Uterus (tissue), 4 donors: Measurements from ENCODE around the gene TBRG4. TPM values are rescaled to one million over a fixed set of nuclear protein-coding genes. Genes with fewer than 3 reads are reported as not detected.

Experiments
- DNase-seq, 2 donors: peaks; one replicate each; pipeline ENCODE4 v3.0.0-alpha.2; 2019 to 2020
- H3K27ac ChIP-seq, 2 donors: fragments of 200-600 bp; sonication (generic); 1 replicate in 1 of 2; 2 replicates in 1 of 2; pipeline ENCODE4 v1.5.1; 2016 to 2018
- H3K27me3 ChIP-seq, 2 donors: fragments of 200-600 bp; sonication (generic); one replicate each; pipeline ENCODE4 v1.5.1; 2018 to 2019; ENCODE audit warnings: control low read depth in 1 of 2
- H3K36me3 ChIP-seq, 2 donors: fragments of 200-600 bp; sonication (generic); one replicate each; pipeline ENCODE4 v1.5.1; 2019; ENCODE audit warnings: control low read depth in 1 of 2
- H3K4me1 ChIP-seq, 2 donors: fragments of 200-600 bp; sonication (generic); one replicate each; pipeline ENCODE4 v1.5.1; 2018 to 2019; ENCODE audit warnings: control low read depth in 1 of 2
- H3K4me3 ChIP-seq, 2 donors: fragments of 200-600 bp; sonication (generic); 1 replicate in 1 of 2; 2 replicates in 1 of 2; pipeline ENCODE4 v1.5.1; 2018 to 2019; ENCODE audit warnings: mild to moderate bottlenecking in 1 of 2
- H3K9me3 ChIP-seq, 2 donors: fragments of 200-600 bp; sonication (generic); one replicate each; pipeline ENCODE4 v1.5.1; 2019; ENCODE audit warnings: control low read depth in 1 of 2
- POLR2A ChIP-seq, 2 donors: fragments of 450-650 bp; IDR thresholded peaks; one replicate each; pipeline ENCODE4 v1.6.1; 2016; ENCODE audit warnings: antibody characterized with exemption in 2 of 2, mild to moderate bottlenecking in 1 of 2, moderate library complexity in 1 of 2
- intact Hi-C: fragments of 100-400 bp; cut with DNase I; formaldehyde crosslinking; loops from one replicate; pipeline ENCODE4 v1.15.1; 2023; ENCODE audit warnings: low total_unique reads
- total RNA-seq, 4 donors: library from RNA; depleted of rRNA in 3 of 4; stranded (reverse); fragments of >200 nt in 3 of 4; gene quantifications; one replicate each; pipeline versions ENCODE4 v1.1.0 to v1.2.4, GENCODE V29; 2014 to 2023
- TF ChIP-seq, protein P1 (sequence below), 4 experiments: fragments of 200-600 bp in 2 of 4; fragments of 450-650 bp in 2 of 4; sonication (generic) in 2 of 4; IDR thresholded peaks; one replicate each; pipeline ENCODE4 v1.5.1; 2016 to 2019; ENCODE audit warnings: antibody characterized with exemption in 4 of 4, mild to moderate bottlenecking in 2 of 4, moderate library complexity in 1 of 4
- donor health status: DM: yes; HTN: yes; CAD: no.

Gene TBRG4
- total RNA-seq, 4 donors from 2014 or later = 7.4 to 51.2 (median 42.5) TPM

DNA sequence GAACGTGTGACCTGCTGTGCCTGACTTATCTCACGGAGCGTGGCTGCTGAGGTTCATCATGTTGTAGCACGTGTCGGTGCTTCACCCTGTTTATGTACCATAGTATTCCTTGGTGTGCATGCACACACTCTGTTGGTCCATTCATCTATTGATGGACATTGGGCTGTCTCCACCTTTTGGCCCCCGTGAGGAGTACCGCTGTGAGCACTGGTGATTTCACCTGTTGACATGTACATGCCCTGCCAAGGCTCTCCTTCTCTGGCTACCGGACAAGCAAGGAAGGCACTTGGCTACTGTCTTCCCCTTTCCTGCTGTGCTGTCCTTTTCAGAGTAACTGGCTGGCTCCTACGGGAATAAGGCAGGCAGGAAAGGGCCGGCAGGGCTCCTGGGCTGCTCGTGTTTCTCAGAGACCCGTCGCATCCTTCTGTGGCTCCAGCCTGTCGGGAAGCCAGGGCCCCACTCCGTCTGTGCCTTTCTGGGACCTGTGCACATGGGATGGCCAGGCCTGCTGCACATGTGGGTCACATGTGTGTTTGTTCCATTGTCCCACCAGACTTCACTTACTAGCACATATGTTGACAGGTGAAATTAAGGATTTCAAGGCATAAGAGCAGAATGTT, 17.8 kb upstream of the TBRG4 start:
- intact Hi-C loops = no loop called here
- Histone ChIP-seq H3K27me3 (no peaks in the 10 kb centered on the region), H3K9me3 (no peaks in the 10 kb centered on the region), H3K36me3 (no peaks in the 10 kb centered on the region), H3K4me3 (no peak overlapping the region), H3K4me1 (no peaks in the 10 kb centered on the region), H3K27ac (no peak overlapping the region)
- TF ChIP-seq, protein P1, sequence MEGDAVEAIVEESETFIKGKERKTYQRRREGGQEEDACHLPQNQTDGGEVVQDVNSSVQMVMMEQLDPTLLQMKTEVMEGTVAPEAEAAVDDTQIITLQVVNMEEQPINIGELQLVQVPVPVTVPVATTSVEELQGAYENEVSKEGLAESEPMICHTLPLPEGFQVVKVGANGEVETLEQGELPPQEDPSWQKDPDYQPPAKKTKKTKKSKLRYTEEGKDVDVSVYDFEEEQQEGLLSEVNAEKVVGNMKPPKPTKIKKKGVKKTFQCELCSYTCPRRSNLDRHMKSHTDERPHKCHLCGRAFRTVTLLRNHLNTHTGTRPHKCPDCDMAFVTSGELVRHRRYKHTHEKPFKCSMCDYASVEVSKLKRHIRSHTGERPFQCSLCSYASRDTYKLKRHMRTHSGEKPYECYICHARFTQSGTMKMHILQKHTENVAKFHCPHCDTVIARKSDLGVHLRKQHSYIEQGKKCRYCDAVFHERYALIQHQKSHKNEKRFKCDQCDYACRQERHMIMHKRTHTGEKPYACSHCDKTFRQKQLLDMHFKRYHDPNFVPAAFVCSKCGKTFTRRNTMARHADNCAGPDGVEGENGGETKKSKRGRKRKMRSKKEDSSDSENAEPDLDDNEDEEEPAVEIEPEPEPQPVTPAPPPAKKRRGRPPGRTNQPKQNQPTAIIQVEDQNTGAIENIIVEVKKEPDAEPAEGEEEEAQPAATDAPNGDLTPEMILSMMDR (IDR thresholded peaks at IDR 0.05) = no peak
- DNase-seq = no peak

DNA sequence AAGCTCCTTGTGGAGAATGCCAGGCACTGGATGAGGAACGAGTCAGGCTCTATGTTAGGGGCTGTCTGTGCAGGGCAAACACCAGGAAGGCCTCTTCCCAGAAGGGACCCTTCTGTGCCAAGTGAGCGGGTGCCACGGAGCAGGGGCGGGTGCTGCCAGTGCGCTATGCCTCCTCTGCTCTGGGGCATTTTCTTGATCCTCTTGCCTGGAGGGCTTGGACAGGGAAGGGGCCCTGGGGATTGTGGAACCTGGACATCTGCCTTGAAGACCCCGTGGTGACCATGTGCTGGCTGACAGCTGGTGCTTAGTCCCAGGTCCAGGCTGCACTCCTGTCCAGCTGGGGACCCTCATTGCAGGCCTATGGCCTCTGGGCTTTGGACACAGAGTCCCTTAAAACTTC, 15.4 kb upstream of the TBRG4 start:
- no peak for DNase-seq
- H3K27ac ChIP-seq = no peak overlapping the region
- no peak overlapping the region for H3K4me3 ChIP-seq
- H3K36me3 ChIP-seq = no peaks in the 10 kb centered on the region
- intact Hi-C loops = no loop called here
- no peaks in the 10 kb centered on the region for H3K27me3 ChIP-seq
- no peaks in the 10 kb centered on the region for H3K4me1 ChIP-seq
- H3K9me3 ChIP-seq = no peaks in the 10 kb centered on the region
- no peak for TF ChIP-seq POLR2A (IDR thresholded peaks at IDR 0.05)
- TF ChIP-seq, protein P1 (IDR thresholded peaks at IDR 0.05) = no peak

DNA sequence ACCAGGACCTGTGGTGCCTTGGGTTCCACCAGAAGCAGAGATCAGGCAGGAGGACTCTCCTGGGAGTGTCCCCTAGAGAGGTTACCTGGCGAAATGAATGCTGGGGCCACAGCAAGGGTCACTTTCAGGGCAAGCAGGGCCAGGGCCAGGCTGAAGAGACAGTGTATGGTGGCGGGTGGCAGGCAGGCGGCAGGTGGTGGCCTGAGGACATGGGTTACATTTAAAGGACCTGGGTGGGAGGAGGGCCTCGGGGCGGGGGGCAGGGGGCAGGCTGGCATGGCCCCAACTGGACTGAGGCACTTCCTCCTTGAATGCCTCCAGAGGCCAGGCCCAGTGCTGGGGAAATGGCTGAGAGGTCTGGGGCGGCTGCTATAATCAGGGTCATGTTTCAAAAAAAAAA, 14.7 kb upstream of the TBRG4 start:
- intact Hi-C loops = no loop called here
- no peak for DNase-seq
- no peak overlapping the region for H3K27ac ChIP-seq

DNA sequence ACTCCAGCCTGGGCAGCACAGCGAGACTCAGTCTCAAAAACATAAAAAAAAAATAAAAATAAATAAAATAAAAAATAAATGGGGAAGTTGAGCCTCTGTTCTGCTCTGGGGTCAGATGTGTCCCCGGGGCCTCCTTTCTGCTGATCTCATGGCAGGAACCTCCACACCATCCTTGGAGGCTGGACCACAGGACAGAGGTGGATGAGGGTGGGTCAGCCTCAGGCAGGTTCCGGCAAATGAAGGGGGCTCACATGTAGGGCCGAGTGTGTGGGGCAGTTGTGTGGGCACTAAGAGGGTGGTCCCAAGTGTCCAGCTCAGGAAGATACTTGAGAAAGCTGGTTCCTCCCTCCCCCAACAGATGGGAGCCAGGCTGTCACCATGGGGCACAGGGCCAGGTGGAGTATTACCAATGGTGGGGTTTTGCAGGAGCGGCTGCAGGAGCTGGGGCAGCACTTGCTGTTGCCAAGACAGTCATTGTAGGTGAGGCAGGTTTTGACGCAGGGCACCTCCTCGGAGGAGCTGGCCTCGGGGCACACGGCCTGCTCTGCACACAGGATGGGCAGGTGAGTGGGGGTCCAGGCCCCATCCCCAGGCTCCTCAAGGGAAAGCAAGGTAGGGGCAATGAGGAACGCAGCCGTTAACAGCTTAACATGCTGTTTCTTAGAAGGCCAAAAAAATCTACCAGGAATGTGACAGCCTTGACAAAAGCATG, 13.9 kb upstream of the TBRG4 start:
- no peak for TF ChIP-seq POLR2A (IDR thresholded peaks at IDR 0.05)
- TF ChIP-seq, protein P1 (IDR thresholded peaks at IDR 0.05) = no peak
- DNase-seq = no peak
- Histone ChIP-seq H3K4me3 (no peak overlapping the region), H3K27me3 (no peaks in the 10 kb centered on the region), H3K4me1 (no peaks in the 10 kb centered on the region), H3K36me3 (no peaks in the 10 kb centered on the region), H3K9me3 (no peaks in the 10 kb centered on the region), H3K27ac (no peak overlapping the region)
- intact Hi-C loops = no loop called here

More for the DNA sequence above, 14.7 kb upstream of the TBRG4 start:
- Histone ChIP-seq H3K9me3 (no peaks in the 10 kb centered on the region), H3K4me3 (no peak overlapping the region), H3K27me3 (no peaks in the 10 kb centered on the region), H3K4me1 (no peaks in the 10 kb centered on the region), H3K36me3 (no peaks in the 10 kb centered on the region)
- TF ChIP-seq, protein P1 (IDR thresholded peaks at IDR 0.05) = no peak
- TF ChIP-seq POLR2A (IDR thresholded peaks at IDR 0.05) = no peak

DNA sequence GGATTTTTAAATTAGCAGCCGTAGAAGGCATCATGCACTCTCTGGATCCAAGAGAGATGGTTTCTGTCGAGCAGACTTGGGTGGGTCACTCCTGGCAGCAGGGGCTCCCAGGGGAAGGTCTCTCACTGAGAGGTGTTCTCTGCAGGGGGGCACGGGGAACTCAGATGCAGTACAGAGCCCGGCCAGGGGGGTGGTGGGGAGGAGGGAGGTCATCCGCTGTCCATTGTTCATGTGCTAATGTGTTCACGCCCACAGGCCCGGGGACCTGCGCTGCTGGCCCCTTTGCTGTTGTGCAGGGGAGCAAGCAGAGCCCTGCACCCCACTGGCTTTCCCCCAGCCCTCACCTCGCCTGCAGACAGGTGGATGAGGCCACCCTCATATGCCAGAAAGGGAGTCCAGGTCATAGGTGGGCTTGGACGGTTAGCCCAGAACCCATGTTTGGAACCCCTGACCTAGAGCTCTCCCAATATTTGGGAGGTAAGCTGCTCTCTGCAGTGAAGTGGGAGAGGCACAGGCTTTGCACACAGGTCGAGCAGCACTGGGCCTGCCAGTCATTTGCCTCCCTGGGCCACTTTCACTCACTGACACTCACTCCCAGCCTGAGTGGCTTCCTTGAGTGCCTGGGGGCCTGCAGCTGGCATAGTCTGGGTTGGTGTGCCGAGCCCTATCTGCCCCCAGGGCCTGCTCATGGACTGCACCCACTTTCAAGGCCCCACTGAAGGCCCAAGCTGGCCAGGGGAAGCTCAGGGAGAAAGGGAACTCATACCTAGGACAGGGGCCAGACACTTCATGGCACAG, 12.6 kb upstream of the TBRG4 start:
- TF ChIP-seq POLR2A (IDR thresholded peaks at IDR 0.05) = no peak
- TF ChIP-seq, protein P1 (IDR thresholded peaks at IDR 0.05) = no peak
- Histone ChIP-seq H3K9me3 (no peaks in the 10 kb centered on the region), H3K27me3 (no peaks in the 10 kb centered on the region), H3K4me1 (no peaks in the 10 kb centered on the region), H3K4me3 (no peak overlapping the region), H3K27ac (no peak overlapping the region), H3K36me3 (no peaks in the 10 kb centered on the region)
- intact Hi-C loops = no loop called here
- DNase-seq = no peak
